ENCODE results near the gene XCL2. TPM values are rescaled to one million over a fixed set of nuclear protein-coding genes. Genes with fewer than 3 reads are reported as not detected.
"Not testable (repeated sequence)": the region's sequence is repeated elsewhere in the genome, so short reads cannot be mapped to it uniquely, and the experiment has no call there.

Gene XCL2
- total RNA-seq (not detected in 2 replicates), polyA plus RNA-seq (0.35 TPM in 1 of 2 replicates, not detected in the other)

DNA sequence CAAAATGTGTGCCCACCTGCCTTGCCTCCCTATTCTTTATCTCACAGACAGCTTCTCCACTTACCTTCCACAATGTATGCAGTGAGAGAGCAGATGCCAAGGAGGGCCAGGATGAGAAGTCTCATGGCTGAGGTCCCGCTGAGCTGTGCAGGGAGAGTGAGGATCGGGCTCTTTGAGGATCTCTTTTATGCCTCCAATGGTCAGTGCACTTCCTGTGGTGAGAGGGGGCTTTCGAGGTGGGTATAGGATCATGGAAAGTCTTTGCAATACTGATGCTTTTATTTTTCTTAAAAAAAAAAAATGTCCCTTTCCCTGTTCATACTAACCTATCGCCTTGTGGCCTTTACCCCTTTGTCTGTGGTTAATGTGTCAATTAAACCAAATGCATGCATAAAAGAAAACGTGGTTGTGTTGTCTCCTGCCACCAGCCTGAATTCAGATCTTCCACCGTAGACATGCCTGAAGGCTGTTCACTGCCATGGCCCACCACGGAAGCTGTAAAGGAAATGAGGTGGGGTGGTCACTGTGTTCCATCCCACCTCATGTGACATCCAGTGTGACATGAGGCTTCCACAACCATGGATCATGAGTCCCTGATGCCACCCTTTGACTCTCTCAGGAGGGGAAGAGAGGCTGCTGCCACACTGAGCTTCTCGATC, at the start of gene XCL2:
Gene XCL2, minus strand, starts transcription at position 158 of the 659 bp plus-strand sequence. Its CDS starts 33 bp downstream, at position 125.
- H3K36me3 ChIP-seq; DNase-seq (ENCODE audit: low read depth in 1 of 2, low spot score in 1 of 2); H3K4me1 ChIP-seq (ENCODE audit: low read depth); H3K27ac ChIP-seq; H3K27me3 ChIP-seq; H3K9me3 ChIP-seq (ENCODE audit: low read depth); H3K4me3 ChIP-seq: not testable (repeated sequence)

- no peaks in the 10 kb centered on the region for H3K27me3 ChIP-seq
- H3K27ac ChIP-seq = no peak overlapping the region
- no peak for DNase-seq (ENCODE audit: low read depth in 1 of 2, low spot score in 1 of 2)
- no peaks in the 10 kb centered on the region for H3K9me3 ChIP-seq (ENCODE audit: low read depth)
- H3K4me3 ChIP-seq = no peak overlapping the region
- H3K36me3 ChIP-seq = no peaks in the 10 kb centered on the region
- H3K4me1 ChIP-seq (ENCODE audit: low read depth) = no peaks in the 10 kb centered on the region
- TF ChIP-seq CTCF (IDR thresholded peaks at IDR 0.05; ENCODE audit: low read depth, low read length) = no peak
These were observed 47.9 kb upstream of the XCL2 start for GRCh38 chr1:168591641-168592250.

DNA sequence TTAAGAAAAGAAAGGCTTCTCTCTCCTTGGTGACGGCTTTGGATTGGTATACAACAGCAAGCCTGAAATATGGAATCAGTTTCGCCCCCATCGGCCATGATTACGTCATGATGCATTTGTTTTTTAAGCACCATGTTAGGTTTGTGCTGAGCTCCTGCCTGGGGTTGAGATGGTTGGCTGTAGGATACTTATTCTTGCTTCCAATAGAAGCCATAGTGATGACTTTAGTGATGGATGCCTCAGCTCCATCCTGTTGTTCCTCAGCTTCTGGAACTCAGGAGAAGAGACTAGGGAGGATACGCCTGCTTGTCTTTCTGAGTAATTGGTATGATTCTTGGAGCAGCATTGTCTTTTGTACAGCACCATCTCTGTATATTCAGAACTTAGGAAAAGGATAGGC, 47.3 kb upstream of the XCL2 start:
- no peak for DNase-seq (ENCODE audit: low read depth in 1 of 2, low spot score in 1 of 2)
- no peak overlapping the region for H3K27ac ChIP-seq
- no peak overlapping the region for H3K4me3 ChIP-seq
- no peak for TF ChIP-seq CTCF (IDR thresholded peaks at IDR 0.05; ENCODE audit: low read depth, low read length)
- no peaks in the 10 kb centered on the region for H3K36me3 ChIP-seq
- H3K4me1 ChIP-seq (ENCODE audit: low read depth) = no peaks in the 10 kb centered on the region
- H3K27me3 ChIP-seq = no peaks in the 10 kb centered on the region
- H3K9me3 ChIP-seq (ENCODE audit: low read depth) = no peaks in the 10 kb centered on the region

GRCh38 chr1:168589167-168589566, 45.4 kb upstream of the XCL2 start:
- peaks cover 6% of the 10 kb centered on the region for H3K4me1 ChIP-seq (ENCODE audit: low read depth)
- no peak for DNase-seq (ENCODE audit: low read depth in 1 of 2, low spot score in 1 of 2)
- TF ChIP-seq CTCF (IDR thresholded peaks at IDR 0.05; ENCODE audit: low read depth, low read length) = no peak
- H3K4me3 ChIP-seq = no peak overlapping the region
- no peaks in the 10 kb centered on the region for H3K27me3 ChIP-seq
- H3K9me3 ChIP-seq (ENCODE audit: low read depth) = no peaks in the 10 kb centered on the region
- H3K27ac ChIP-seq = no peak overlapping the region
- H3K36me3 ChIP-seq = no peaks in the 10 kb centered on the region

GRCh38 chr1:168585937-168586336, 42.1 kb upstream of the XCL2 start:
- DNase-seq (ENCODE audit: low read depth in 1 of 2, low spot score in 1 of 2) = no peak
- Histone ChIP-seq H3K4me3 (no peak overlapping the region), H3K27ac (no peak overlapping the region), H3K27me3 (no peaks in the 10 kb centered on the region), H3K4me1 (ENCODE audit: low read depth) (peaks cover 6% of the 10 kb centered on the region), H3K9me3 (ENCODE audit: low read depth) (no peaks in the 10 kb centered on the region), H3K36me3 (no peaks in the 10 kb centered on the region)
- TF ChIP-seq CTCF (IDR thresholded peaks at IDR 0.05; ENCODE audit: low read depth, low read length) = no peak

- no peak for TF ChIP-seq CTCF (IDR thresholded peaks at IDR 0.05; ENCODE audit: low read depth, low read length)
- H3K27ac ChIP-seq = no peak overlapping the region
- H3K27me3 ChIP-seq = no peaks in the 10 kb centered on the region
- no peak overlapping the region for H3K4me3 ChIP-seq
- peak in 1 of 2 donors; percentile 3 for DNase-seq (ENCODE audit: low read depth in 1 of 2, low spot score in 1 of 2)
- no peaks in the 10 kb centered on the region for H3K36me3 ChIP-seq
- H3K4me1 ChIP-seq (ENCODE audit: low read depth) = peaks cover 6% of the 10 kb centered on the region
- no peaks in the 10 kb centered on the region for H3K9me3 ChIP-seq (ENCODE audit: low read depth)
These were observed 41.4 kb upstream of the XCL2 start for GRCh38 chr1:168585191-168585590.

Data from cardiac muscle cell (in vitro differentiated cells and primary cell).